ENCODE results near the gene CCDC122. TPM values are rescaled to one million over a fixed set of nuclear protein-coding genes. Genes with fewer than 3 reads are reported as not detected.
A peak's percentile ranks its signal among the peaks of the same experiment; 100 is the strongest.

Gene CCDC122
- total and polyA plus RNA-seq, 2 of the 8 experiments (the other 6 are each of a cell fraction or from before 2014, with no cell fraction given): 2.9 to 5.8 TPM

DNA sequence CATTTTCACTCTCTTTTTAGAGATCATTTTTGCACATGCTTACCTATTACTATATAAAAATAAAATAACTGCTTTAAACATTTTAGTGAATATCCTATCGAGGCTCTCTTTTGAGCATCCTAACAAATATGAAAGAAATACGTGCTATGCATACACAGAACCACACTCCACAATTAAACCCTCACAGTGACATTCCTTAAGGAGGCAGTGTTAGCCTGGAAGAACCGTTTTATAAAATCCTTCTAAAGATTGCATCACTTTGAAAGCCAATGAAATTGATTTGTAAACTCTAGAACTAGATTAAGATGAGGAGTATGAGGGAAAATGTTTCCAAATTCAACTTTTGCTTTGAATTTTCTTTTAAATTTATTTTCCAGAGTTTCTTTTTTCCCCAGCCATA lies 81.7 kb downstream of the CCDC122 start (continued):
- peak; percentile 18 to 24; a peak in 1 of 4 replicates for TF ChIP-seq RAD21 (IDR thresholded peaks at IDR 0.05 in 1 of 2, conservative IDR thresholded peaks at IDR 0.05 in 1 of 2; ENCODE audit: low read depth in 2 of 2, low read length in 2 of 2)
- TF ChIP-seq RBBP5 (IDR thresholded peaks at IDR 0.05; ENCODE audit: borderline replicate concordance, low read depth, low read length): no peak
